H1 (cell line): ENCODE results near the gene TCERG1L. TPM values are rescaled to one million over a fixed set of nuclear protein-coding genes. Genes with fewer than 3 reads are reported as not detected.

ENCODE experiments used
- CTCF ChIA-PET: fragments of 300-600 bp; sonication (Branson Sonifier 250); formaldehyde crosslinking; loops from one replicate; lab custom pipeline; 2021; ENCODE audit not compliant: partially characterized antibody; lab: Charles Lee
- POLR2A ChIA-PET: fragments of 300-600 bp; sonication (Branson Sonifier 250); formaldehyde crosslinking; loops from one replicate; lab custom pipeline; 2021; ENCODE audit warnings: inconsistent platforms; ENCODE audit not compliant: partially characterized antibody; lab: Charles Lee
- DNase-seq, 2 experiments: peaks; one replicate each; pipeline versions ENCODE4 v3.0.0 to v3.0.0-alpha.2; 2010 to 2022; ENCODE audit warnings: low spot score in 2 of 2, low read depth in 1 of 2, mixed read lengths in 1 of 2
- FAIRE-seq: peaks from 2 replicates; lab custom pipeline; 2011; peaks lifted over from hg19 to GRCh38; lab: Jason Lieb, UNC
- H2AFZ ChIP-seq: 2 replicates; pipeline ENCODE4 v1.8.1; 2012; ENCODE audit warnings: low read length, inconsistent platforms
- H2AK5ac ChIP-seq: 2 replicates; pipeline ENCODE4 v1.6.1; 2013; ENCODE audit warnings: low read depth, low read length
- H2BK120ac ChIP-seq: replicated peaks from 2 replicates; pipeline ENCODE3; 2013; ENCODE audit warnings: low read depth, low read length, inconsistent platforms
- H2BK12ac ChIP-seq: 2 replicates; pipeline ENCODE4 v1.6.1; 2013; ENCODE audit warnings: low read depth, low read length
- H2BK15ac ChIP-seq: 2 replicates; pipeline ENCODE4 v1.6.1; 2013; ENCODE audit warnings: low read length
- H2BK20ac ChIP-seq: 2 replicates; pipeline ENCODE4 v1.6.1; 2013; ENCODE audit warnings: low read length
- H2BK5ac ChIP-seq: 2 replicates; pipeline ENCODE4 v1.6.1; 2013; ENCODE audit warnings: low read depth, low read length
- H3K14ac ChIP-seq: 2 replicates; pipeline ENCODE4 v1.6.1; 2013; ENCODE audit warnings: inconsistent platforms; ENCODE audit not compliant: insufficient read length
- H3K18ac ChIP-seq: 2 replicates; pipeline ENCODE4 v1.6.1; 2013; ENCODE audit warnings: low read length; ENCODE audit errors: extremely low read depth
- H3K23ac ChIP-seq: 2 replicates; pipeline ENCODE4 v1.6.1; 2013; ENCODE audit warnings: inconsistent platforms; ENCODE audit not compliant: insufficient read length
- H3K23me2 ChIP-seq: 2 replicates; pipeline ENCODE4 v1.6.1; 2013; ENCODE audit warnings: low read depth, low read length
- H3K27ac ChIP-seq: 2 replicates; pipeline ENCODE4 v1.6.1; 2011; ENCODE audit warnings: low read depth, low read length, inconsistent platforms
- H3K27me3 ChIP-seq, 4 experiments: replicated peaks in 1 of 4; 1 replicate in 1 of 4; 2 replicates in 3 of 4; pipeline versions ENCODE4 v1.6.1 to v1.8.1; 2011 to 2013; ENCODE audit warnings: low read length in 3 of 4, mild to moderate bottlenecking in 3 of 4, inconsistent platforms in 2 of 4, mixed read lengths in 2 of 4, moderate library complexity in 1 of 4; ENCODE audit not compliant: control insufficient read depth in 3 of 4, insufficient read depth in 3 of 4; ENCODE audit errors: extremely low read depth in 1 of 4
- H3K36me3 ChIP-seq, 4 experiments: 2 replicates each; pipeline versions ENCODE4 v1.6.1 to v1.8.1; 2011 to 2013; ENCODE audit warnings: mild to moderate bottlenecking in 4 of 4, low read length in 3 of 4, moderate library complexity in 2 of 4, control low read depth in 1 of 4, inconsistent platforms in 1 of 4; ENCODE audit not compliant: insufficient read depth in 4 of 4, control insufficient read depth in 2 of 4
- H3K4ac ChIP-seq: replicated peaks from 2 replicates; pipeline ENCODE3; 2013; ENCODE audit warnings: low read length, low read depth, mixed read lengths, inconsistent platforms; ENCODE audit not compliant: insufficient read length
- H3K4me1 ChIP-seq, 4 experiments: replicated peaks in 1 of 4; 1 replicate in 1 of 4; 2 replicates in 3 of 4; pipeline versions ENCODE4 v1.6.1 to v1.8.1; 2011 to 2013; ENCODE audit warnings: low read length in 3 of 4, inconsistent platforms in 2 of 4, mixed read lengths in 1 of 4; ENCODE audit not compliant: insufficient read depth in 4 of 4, control insufficient read depth in 3 of 4
- H3K4me2 ChIP-seq, 2 experiments: 2 replicates each; pipeline versions ENCODE4 v1.6.1 to v1.8.1; 2011 to 2013; ENCODE audit warnings: low read depth in 2 of 2, low read length in 2 of 2, control low read depth in 1 of 2, inconsistent platforms in 1 of 2, mild to moderate bottlenecking in 1 of 2; ENCODE audit not compliant: insufficient read depth in 1 of 2
- H3K4me3 ChIP-seq, 4 experiments: fragments of 200-600, 300-600 bp in 1 of 4; sonication (generic), shearing (Covaris generic), sonication (Bioruptor Twin) in 1 of 4; 2 replicates each; pipeline versions ENCODE4 v1.5.1 to v1.8.1; 2011 to 2016; ENCODE audit warnings: low read length in 4 of 4, low read depth in 3 of 4, control low read depth in 2 of 4, inconsistent platforms in 2 of 4, mild to moderate bottlenecking in 2 of 4, mixed read lengths in 1 of 4, moderate library complexity in 1 of 4; ENCODE audit not compliant: insufficient read depth in 2 of 4; ENCODE audit errors: extremely low read depth in 1 of 4
- H3K56ac ChIP-seq: replicated peaks from 2 replicates; pipeline ENCODE3; 2013; ENCODE audit warnings: low read depth, mild to moderate bottlenecking, mixed read lengths, low read length, inconsistent platforms; ENCODE audit not compliant: insufficient read length
- H3K79me1 ChIP-seq: 2 replicates; pipeline ENCODE4 v1.6.1; 2013; ENCODE audit warnings: low read depth, low read length, control low read depth
- H3K79me2 ChIP-seq, 2 experiments: 2 replicates each; pipeline versions ENCODE4 v1.6.1 to v1.8.1; 2012 to 2013; ENCODE audit warnings: low read length in 2 of 2, mild to moderate bottlenecking in 2 of 2, inconsistent platforms in 1 of 2; ENCODE audit not compliant: insufficient read depth in 2 of 2, control insufficient read depth in 1 of 2
- H3K9ac ChIP-seq, 4 experiments: replicated peaks in 1 of 4; 1 replicate in 1 of 4; 2 replicates in 3 of 4; pipeline versions ENCODE4 v1.6.1 to v1.8.1; 2011 to 2013; ENCODE audit warnings: low read depth in 3 of 4, low read length in 3 of 4, control low read depth in 2 of 4, mild to moderate bottlenecking in 2 of 4, moderate library complexity in 2 of 4, inconsistent platforms in 1 of 4; ENCODE audit errors: extremely low read depth in 1 of 4
- H3K9me3 ChIP-seq, 2 experiments: 2 replicates each; pipeline versions ENCODE4 v1.6.1 to v1.8.1; 2012 to 2013; ENCODE audit warnings: mild to moderate bottlenecking in 2 of 2, moderate library complexity in 2 of 2, control low read depth in 1 of 2, inconsistent platforms in 1 of 2, low read depth in 1 of 2, low read length in 1 of 2, mixed read lengths in 1 of 2; ENCODE audit not compliant: insufficient read depth in 2 of 2
- H4K20me1 ChIP-seq, 2 experiments: replicated peaks in 1 of 2; 2 replicates each; pipeline versions ENCODE3 to v1.8.1; 2011 to 2013; ENCODE audit warnings: inconsistent platforms in 2 of 2, low read length in 2 of 2, mild to moderate bottlenecking in 1 of 2; ENCODE audit not compliant: insufficient read depth in 2 of 2, control insufficient read depth in 1 of 2
- H4K5ac ChIP-seq: 2 replicates; pipeline ENCODE4 v1.6.1; 2013; ENCODE audit warnings: low read length, low read depth, mixed read lengths, inconsistent platforms; ENCODE audit not compliant: insufficient read length
- H4K8ac ChIP-seq: 2 replicates; pipeline ENCODE4 v1.8.0; 2013; ENCODE audit warnings: mild to moderate bottlenecking, moderate library complexity, low read length, inconsistent platforms; ENCODE audit not compliant: insufficient read depth; ENCODE audit errors: extremely low read depth
- H4K91ac ChIP-seq: replicated peaks from 2 replicates; pipeline ENCODE3; 2013; ENCODE audit warnings: low read length, mixed read lengths, inconsistent platforms; ENCODE audit not compliant: insufficient read length
- FOSL1 ChIP-seq: IDR thresholded peaks from 2 replicates; pipeline ENCODE4 v1.6.1; 2011; ENCODE audit warnings: mild to moderate bottlenecking, low read depth, low read length, moderate library complexity; ENCODE audit not compliant: insufficient read depth
- MAFK ChIP-seq: IDR thresholded peaks from 2 replicates; pipeline ENCODE4 v1.6.1; 2012; ENCODE audit warnings: low read depth, mild to moderate bottlenecking, improper control_type of control experiment, low read length
- NANOG ChIP-seq: IDR thresholded peaks from 2 replicates; pipeline ENCODE4 v1.6.1; 2011; ENCODE audit warnings: low read length, low read depth, mild to moderate bottlenecking, inconsistent platforms; ENCODE audit not compliant: insufficient read depth, poor library complexity, severe bottlenecking
- SRF ChIP-seq: IDR thresholded peaks from 2 replicates; pipeline ENCODE4 v1.6.1; 2011; ENCODE audit warnings: mild to moderate bottlenecking, low read depth, low read length, moderate library complexity
- WGBS, 2 experiments: shearing (Covaris generic) in 1 of 2; methylation state at CpG; one replicate each; pipeline versions ENCODE4 v1.1.6 to v1.1.7; 2013 to 2015; ENCODE audit warnings: low lambda C conversion rate in 2 of 2, mixed read lengths in 2 of 2, inconsistent platforms in 1 of 2, low coverage in 1 of 2, missing lambda C conversion rate in 1 of 2; ENCODE audit not compliant: insufficient replicate concordance in 2 of 2, insufficient coverage in 1 of 2, insufficient read length in 1 of 2; ENCODE audit errors: extremely low coverage in 1 of 2, missing lambda C conversion rate in 1 of 2; 5-methylcytosine and 5-hydroxymethylcytosine counted together
- polyA plus RNA-seq, 7 experiments: library from polyadenylated mRNA; depleted of rRNA in 3 of 7; stranded (reverse) in 5 of 7; unstranded in 2 of 7; fragments of >200 nt in 5 of 7; fragments of 200-250 nt in 2 of 7; gene quantifications; 1 replicate in 5 of 7; 2 replicates in 1 of 7; 4 replicates in 1 of 7; pipeline versions ENCODE4 v1.2.1 to v1.2.3, GENCODE V29; 2011 to 2013; ENCODE audit warnings: missing spikeins in 2 of 7, mixed read lengths in 2 of 7
- total RNA-seq: library from RNA; stranded (reverse); fragmentation: NEBNext Ultra II Directional; extraction: Animal tissue kit (Norgen Biotek cat#: 25700); gene quantifications from 2 replicates; pipeline ENCODE4 v1.2.1, GENCODE V29; 2021

The TCERG1L gene
- total and polyA plus RNA-seq, 2 of the 8 experiments (the other 6 are each of a cell fraction or from before 2014, with no cell fraction given): 3.9 to 6.9 TPM

DNA sequence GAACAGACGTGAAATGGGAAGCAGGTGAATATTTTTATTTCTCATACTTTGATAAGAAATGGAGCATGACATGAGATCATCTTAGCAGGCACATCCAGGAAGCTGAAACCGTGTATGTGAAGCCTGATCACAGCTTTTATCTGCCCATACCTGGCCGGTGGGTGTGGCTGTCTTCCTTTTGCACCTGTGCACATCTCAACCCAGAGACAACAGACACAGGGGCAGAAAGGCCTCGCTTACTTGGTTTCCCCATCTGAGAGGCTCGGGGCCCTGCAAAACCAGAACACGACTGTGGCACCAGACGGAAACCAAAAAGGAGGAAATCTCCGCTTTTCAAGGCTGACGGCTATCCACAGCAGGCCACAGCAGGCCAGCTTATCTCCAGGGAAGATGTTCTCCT, 116.4 kb downstream of the TCERG1L start:
- no peak overlapping the region for H2BK12ac ChIP-seq
- no peak overlapping the region for H3K27ac ChIP-seq
- H3K4ac ChIP-seq: no peak overlapping the region
- H3K4me2 ChIP-seq: no peak overlapping the region
- ChIA-PET POLR2A (no interaction called here), CTCF (no interaction called here)
- H3K9ac ChIP-seq: no peak overlapping the region
- H4K20me1 ChIP-seq: no peaks in the 10 kb centered on the region
- H3K14ac ChIP-seq: no peak overlapping the region
- H2AFZ ChIP-seq: no peak overlapping the region
- H2BK5ac ChIP-seq: no peak overlapping the region; the same call in 1 of the 2 replicates
- H4K91ac ChIP-seq: no peak overlapping the region
- FAIRE-seq (no peak), DNase-seq (peak in 1 of 2 experiments; percentile 7)
- no peak overlapping the region for H2BK120ac ChIP-seq
- H3K18ac ChIP-seq: no peak overlapping the region
- no peaks in the 10 kb centered on the region for H3K9me3 ChIP-seq
- no peak overlapping the region for H3K4me3 ChIP-seq
- no peaks in the 10 kb centered on the region for H3K27me3 ChIP-seq
- H3K56ac ChIP-seq: no peak overlapping the region
- no peaks in the 10 kb centered on the region for H3K23me2 ChIP-seq
- H4K5ac ChIP-seq: no peak overlapping the region
- H3K36me3 ChIP-seq: no peaks in the 10 kb centered on the region
- H4K8ac ChIP-seq: no peak overlapping the region
- H2AK5ac ChIP-seq: no peak overlapping the region
- H3K4me1 ChIP-seq: peaks cover 0 to 3% (median 0%) of the 10 kb centered on the region in 4 experiments; a peak in 1 of 7 replicates
- no peak overlapping the region for H2BK20ac ChIP-seq
- no peak overlapping the region for H2BK15ac ChIP-seq
- no peak overlapping the region for H3K23ac ChIP-seq
- TF ChIP-seq SRF: no peak
- TF ChIP-seq NANOG: no peak
- TF ChIP-seq MAFK: no peak
- no peak for TF ChIP-seq FOSL1
- 86% methylated on average over 9 of the region's 9 CpGs; no CpG with 5 or more reads in 1 of the 2 experiments for WGBS, 2 experiments
- H3K79me1 ChIP-seq: no peaks in the 10 kb centered on the region
- no peaks in the 10 kb centered on the region for H3K79me2 ChIP-seq
